Stomach (tissue), 4 donors: ENCODE measurements around the gene MAPK8IP3.

Source experiments
- EP300 ChIP-seq: sonication (generic); formaldehyde crosslinking; IDR thresholded peaks from one replicate; pipeline ENCODE4 v1.6.1; 2017; ENCODE audit warnings: antibody characterized with exemption
- POLR2A ChIP-seq, 4 donors: fragments of 450-650 bp; IDR thresholded peaks; one replicate each; pipeline ENCODE4 v1.6.1; 2016; ENCODE audit warnings: antibody characterized with exemption in 4 of 4, control low read depth in 2 of 4, mild to moderate bottlenecking in 1 of 4, moderate library complexity in 1 of 4
- TF ChIP-seq, protein P1 (sequence below), 7 experiments: fragments of 450-650 bp in 4 of 7; fragments of 200-600 bp in 3 of 7; sonication (generic) in 3 of 7; IDR thresholded peaks; one replicate each; pipeline ENCODE4 v1.5.1; 2016 to 2019; ENCODE audit warnings: antibody characterized with exemption in 7 of 7, control low read depth in 2 of 7, mild to moderate bottlenecking in 1 of 7

DNA sequence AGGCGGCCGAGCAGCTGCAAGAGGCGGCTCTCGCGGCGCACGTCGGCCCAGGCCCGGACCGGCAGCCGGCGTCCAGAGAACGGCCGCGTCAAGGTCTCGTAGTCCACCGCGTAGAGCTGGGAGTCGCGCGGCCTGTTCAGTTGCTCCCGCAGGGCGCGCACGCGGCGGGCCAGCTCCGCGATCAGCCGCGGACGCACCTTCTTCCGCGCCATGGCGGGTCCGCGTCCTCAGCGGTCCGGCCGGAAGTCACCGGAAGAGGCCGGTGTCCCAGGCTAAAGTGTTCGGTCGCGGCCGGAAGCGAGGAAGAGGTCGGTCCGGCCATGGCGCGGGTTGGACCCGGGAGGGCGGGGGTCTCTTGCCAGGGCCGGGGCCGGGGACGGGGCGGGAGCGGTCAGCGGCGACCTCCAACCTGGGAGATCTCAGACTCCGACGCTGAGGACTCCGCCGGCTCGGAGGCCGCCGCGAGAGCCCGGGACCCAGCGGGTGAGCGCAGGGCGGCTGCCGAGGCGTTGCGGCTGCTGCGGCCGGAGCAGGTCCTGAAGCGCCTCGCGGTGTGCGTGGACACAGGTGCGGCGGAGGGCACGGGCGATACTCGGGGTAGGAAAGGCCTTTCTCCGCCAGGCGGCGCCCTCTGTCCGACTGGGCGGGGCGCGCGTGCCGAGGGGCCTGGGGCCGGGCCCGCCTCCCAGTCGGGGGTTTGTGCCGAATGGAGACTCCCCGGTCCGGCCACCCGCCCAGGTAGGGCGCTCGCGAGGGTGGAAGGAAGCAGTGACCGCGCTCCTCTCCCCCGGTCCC lies 67.1 kb downstream of the MAPK8IP3 start, which contains the start of gene MRPS34:
- TF ChIP-seq, protein P1, sequence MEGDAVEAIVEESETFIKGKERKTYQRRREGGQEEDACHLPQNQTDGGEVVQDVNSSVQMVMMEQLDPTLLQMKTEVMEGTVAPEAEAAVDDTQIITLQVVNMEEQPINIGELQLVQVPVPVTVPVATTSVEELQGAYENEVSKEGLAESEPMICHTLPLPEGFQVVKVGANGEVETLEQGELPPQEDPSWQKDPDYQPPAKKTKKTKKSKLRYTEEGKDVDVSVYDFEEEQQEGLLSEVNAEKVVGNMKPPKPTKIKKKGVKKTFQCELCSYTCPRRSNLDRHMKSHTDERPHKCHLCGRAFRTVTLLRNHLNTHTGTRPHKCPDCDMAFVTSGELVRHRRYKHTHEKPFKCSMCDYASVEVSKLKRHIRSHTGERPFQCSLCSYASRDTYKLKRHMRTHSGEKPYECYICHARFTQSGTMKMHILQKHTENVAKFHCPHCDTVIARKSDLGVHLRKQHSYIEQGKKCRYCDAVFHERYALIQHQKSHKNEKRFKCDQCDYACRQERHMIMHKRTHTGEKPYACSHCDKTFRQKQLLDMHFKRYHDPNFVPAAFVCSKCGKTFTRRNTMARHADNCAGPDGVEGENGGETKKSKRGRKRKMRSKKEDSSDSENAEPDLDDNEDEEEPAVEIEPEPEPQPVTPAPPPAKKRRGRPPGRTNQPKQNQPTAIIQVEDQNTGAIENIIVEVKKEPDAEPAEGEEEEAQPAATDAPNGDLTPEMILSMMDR (IDR thresholded peaks at IDR 0.05): peak in 6 of 7 experiments; percentile 10 to 79 (median 66)
- TF ChIP-seq POLR2A (IDR thresholded peaks at IDR 0.05): no peak
- no peak for TF ChIP-seq EP300
